ENCODE results near the gene NPHP4. TPM values are rescaled to one million over a fixed set of nuclear protein-coding genes. Genes with fewer than 3 reads are reported as not detected.

The NPHP4 gene
- polyA plus RNA-seq, 1 of the 3 experiments (the other 2 are of a cell fraction): 7.0 TPM

GRCh38 chr1:5845376-5845775 is 146.8 kb downstream of the NPHP4 start:
- no peak overlapping the region for H3K4me3 ChIP-seq (ENCODE audit: low read depth in 2 of 2, low read length in 1 of 2)
- no peaks in the 10 kb centered on the region for H3K36me3 ChIP-seq (replicated peaks in 1 of 2; ENCODE audit: control insufficient read depth in 1 of 2, insufficient read depth in 2 of 2, low read length in 1 of 2)
- ChIA-PET CTCF (interaction anchor here (0.8 to 1.8 kb wide), 5 partner anchors 8 to 793 kb away, joined by 3 to 7 read pairs (median 4); no protein-coding TSS in a partner anchor), POLR2A (no interaction called here)
- H3K27ac ChIP-seq (ENCODE audit: low read depth in 2 of 2, low read length in 1 of 2): no peak overlapping the region
- H3K9me3 ChIP-seq: no peaks in the 10 kb centered on the region
- no peaks in the 10 kb centered on the region for H3F3A ChIP-seq (replicated peaks; ENCODE audit: insufficient read depth)
- H3K9ac ChIP-seq: no peak overlapping the region
- peaks cover 0 to 28% of the 10 kb centered on the region in 2 experiments; a peak in 1 of 4 replicates for H3K4me1 ChIP-seq (ENCODE audit: control insufficient read depth in 1 of 2, insufficient read depth in 2 of 2, low read depth in 1 of 2, low read length in 1 of 2)
- no peak overlapping the region for H3K4me2 ChIP-seq
- 8% methylated on average over 4 of the region's 5 CpGs for WGBS (ENCODE audit: low lambda C conversion rate)
- no peak for TF ChIP-seq FOSL2 (IDR thresholded peaks at IDR 0.05; ENCODE audit: borderline replicate concordance, low read depth)
- no peak for TF ChIP-seq ZBTB33 (IDR thresholded peaks at IDR 0.05; ENCODE audit: borderline replicate concordance, low read depth)
- no peak for TF ChIP-seq MAX (IDR thresholded peaks at IDR 0.05; ENCODE audit: low read depth)
- TF ChIP-seq IRF3 (IDR thresholded peaks at IDR 0.05; ENCODE audit: low read depth, low read length): no peak
- no peak for TF ChIP-seq FOXJ3 (CRISPR knock-in tag; IDR thresholded peaks at IDR 0.05)
- no peak for TF ChIP-seq NRF1 (IDR thresholded peaks at IDR 0.05; ENCODE audit: low read depth, low read length)
- TF ChIP-seq USF2 (IDR thresholded peaks at IDR 0.05; ENCODE audit: borderline replicate concordance, low read depth, low read length): no peak
- no peaks in the 10 kb centered on the region for H4K20me1 ChIP-seq (ENCODE audit: insufficient read depth)
- DNase-seq: no peak
- H3K79me2 ChIP-seq (ENCODE audit: insufficient read depth): no peaks in the 10 kb centered on the region
- H2AFZ ChIP-seq (ENCODE audit: low read depth): no peak overlapping the region
- H3K9me2 ChIP-seq: no peaks in the 10 kb centered on the region
- no peaks in the 10 kb centered on the region for H3K27me3 ChIP-seq (ENCODE audit: insufficient read depth)

GRCh38 chr1:5844442-5844841 is 147.8 kb downstream of the NPHP4 start:
- Histone ChIP-seq H3K27me3 (ENCODE audit: insufficient read depth) (no peaks in the 10 kb centered on the region), H3K9me3 (no peaks in the 10 kb centered on the region), H3K9me2 (no peaks in the 10 kb centered on the region), H3K4me2 (no peak overlapping the region), H4K20me1 (ENCODE audit: insufficient read depth) (no peaks in the 10 kb centered on the region), H3K36me3 (replicated peaks in 1 of 2; ENCODE audit: control insufficient read depth in 1 of 2, insufficient read depth in 2 of 2, low read length in 1 of 2) (no peaks in the 10 kb centered on the region), H3K79me2 (ENCODE audit: insufficient read depth) (no peaks in the 10 kb centered on the region), H3K4me1 (ENCODE audit: control insufficient read depth in 1 of 2, insufficient read depth in 2 of 2, low read depth in 1 of 2, low read length in 1 of 2) (peaks cover 0 to 37% of the 10 kb centered on the region in 2 experiments; a peak in 1 of 4 replicates), H2AFZ (ENCODE audit: low read depth) (no peak overlapping the region), H3K27ac (ENCODE audit: low read depth in 2 of 2, low read length in 1 of 2) (no peak overlapping the region), H3K4me3 (ENCODE audit: low read depth in 2 of 2, low read length in 1 of 2) (no peak overlapping the region), H3K9ac (no peak overlapping the region), H3F3A (replicated peaks; ENCODE audit: insufficient read depth) (no peaks in the 10 kb centered on the region)
- ChIA-PET CTCF (interaction anchor here (1.3 to 2.8 kb wide), 3 partner anchors 13 to 71 kb away, joined by 4 to 7 read pairs (median 6); no protein-coding TSS in a partner anchor), POLR2A (no interaction called here)
- WGBS (ENCODE audit: low lambda C conversion rate): 73% methylated on average over 7 of the region's 14 CpGs
- TF ChIP-seq CTCF (IDR thresholded peaks at IDR 0.05) (no peak), GATA2 (CRISPR knock-in tag; IDR thresholded peaks at IDR 0.05) (no peak), SMC3 (IDR thresholded peaks at IDR 0.05; ENCODE audit: low read depth, low read length) (no peak)
- no peak for DNase-seq
